ENCODE measurements around the gene ADRA2B.

Gene ADRA2B

DNA sequence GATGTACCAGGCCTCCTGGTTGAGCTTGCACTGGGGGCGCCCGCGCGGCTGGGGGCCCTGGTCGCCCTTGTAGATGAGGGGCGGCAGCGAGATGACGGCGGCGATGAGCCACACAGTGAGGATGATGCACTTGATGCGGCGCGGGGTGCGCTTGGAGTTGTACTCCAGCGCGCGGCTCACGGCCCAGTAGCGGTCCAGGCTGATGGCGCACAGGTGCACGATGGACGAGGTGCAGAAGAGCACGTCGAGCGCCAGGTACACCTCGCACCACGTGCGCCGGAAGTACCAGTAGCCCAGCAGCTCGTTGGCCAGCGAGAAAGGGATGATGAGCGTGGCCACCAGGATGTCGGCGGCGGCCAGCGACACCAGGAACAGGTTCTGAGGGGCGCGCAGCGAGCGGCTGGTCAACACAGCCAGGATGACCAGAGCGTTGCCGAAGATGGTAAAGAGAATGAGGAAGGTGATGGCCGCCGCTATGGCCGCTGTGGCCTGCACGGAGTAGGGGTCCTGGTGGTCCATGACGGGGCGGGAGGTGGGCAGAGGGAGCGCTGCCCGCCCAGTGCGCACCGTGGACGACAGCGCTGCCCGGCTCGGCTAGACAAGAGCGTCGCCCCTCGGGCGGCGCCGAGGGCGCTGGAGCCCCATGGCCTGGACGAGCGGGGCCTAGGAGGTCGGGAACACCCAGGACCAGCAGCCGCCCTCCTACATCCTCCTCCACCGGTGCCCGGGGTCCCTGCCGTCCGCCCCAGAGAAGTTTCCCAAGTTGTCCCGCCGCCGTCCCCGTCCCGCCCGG, 544 bp downstream of the ADRA2B start:
- no peak for DNase-seq

DNA sequence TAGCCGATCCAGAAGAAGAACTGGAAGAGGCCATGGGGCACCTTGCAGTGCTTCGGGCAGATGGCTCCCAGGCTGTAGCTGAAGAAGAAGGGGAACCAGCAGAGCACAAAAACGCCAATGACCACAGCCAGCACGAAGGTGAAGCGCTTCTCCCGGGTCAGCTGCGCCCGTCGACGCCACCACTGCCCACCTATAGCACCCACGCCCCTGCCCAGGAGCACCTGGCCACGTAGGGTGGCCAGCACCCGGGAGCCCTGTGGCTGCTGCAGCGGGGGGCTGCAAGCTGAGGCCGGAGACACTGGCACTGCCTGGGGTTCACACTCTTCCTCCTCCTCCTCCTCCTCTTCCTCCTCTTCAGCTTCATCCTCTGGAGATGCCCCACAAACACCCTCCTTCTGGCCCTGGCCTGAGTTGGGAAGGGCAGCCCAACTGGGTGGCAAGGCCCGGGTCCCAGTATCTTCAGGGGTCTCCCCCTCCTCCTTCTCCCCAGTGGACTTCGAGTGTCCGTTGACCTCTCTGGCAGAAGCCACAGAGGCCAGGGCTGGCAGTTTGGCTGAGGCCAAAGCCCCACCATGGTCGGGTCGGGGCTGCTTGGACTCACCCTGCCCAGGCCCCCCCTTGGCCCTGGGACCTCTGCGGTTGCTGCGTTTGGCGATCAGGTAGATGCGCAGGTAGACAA, 1.3 kb downstream of the ADRA2B start:
- no peak for DNase-seq

DNA sequence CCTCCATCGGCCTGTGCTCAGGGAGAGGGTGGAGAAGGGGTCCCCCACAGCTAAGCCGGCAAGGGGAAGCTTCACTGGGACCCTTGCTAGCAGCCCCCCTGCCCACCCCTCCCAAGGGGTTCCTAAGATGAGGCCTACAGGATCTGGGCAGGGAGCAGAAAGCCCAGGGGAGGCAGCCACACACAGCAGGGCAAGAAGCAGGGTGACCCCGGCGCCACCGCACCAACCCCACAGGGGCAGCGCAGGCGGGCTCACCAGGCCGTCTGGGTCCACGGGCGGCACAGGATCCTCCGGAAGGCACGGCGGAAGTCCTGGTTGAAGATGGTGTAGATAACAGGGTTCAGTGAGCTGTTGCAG, 1.8 kb downstream of the ADRA2B start:
- no peak for DNase-seq

DNA sequence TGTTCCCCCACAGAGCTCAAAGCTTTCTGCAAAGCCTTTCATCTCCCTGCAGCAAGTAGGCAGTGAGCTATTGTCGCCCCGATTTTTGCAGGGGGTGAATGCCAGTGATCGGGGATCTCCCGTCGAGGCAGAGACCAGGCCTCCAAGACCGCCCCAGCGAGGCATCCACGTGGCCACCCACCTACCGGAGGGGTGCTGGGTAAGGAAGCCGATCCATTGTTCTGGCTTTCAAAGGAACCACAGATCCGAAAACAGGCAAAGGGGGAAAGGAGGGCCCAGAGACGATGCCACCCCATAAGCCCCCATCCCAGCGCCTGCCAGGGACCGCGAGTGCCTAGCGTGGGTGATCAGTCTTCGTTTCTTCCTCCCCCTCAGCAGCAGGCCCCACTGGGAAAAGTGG, 2.4 kb downstream of the ADRA2B start:
- no peak for DNase-seq

DNA sequence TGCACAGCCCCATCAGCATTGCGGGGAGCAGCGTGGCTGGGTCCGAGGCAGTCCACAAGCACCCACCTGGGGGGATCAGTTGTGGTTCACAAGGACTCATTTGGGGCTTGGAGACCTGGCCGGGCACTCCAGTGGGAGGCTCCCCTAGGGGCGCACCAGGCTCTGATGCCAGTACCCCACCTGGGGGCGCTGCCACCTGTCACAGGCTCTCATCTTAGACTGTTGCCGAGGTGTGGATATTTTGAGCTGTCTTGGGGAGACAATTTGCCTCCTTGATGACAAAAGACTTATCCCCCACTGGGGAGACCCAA, 3.0 kb downstream of the ADRA2B start:
- no peak for DNase-seq

DNA sequence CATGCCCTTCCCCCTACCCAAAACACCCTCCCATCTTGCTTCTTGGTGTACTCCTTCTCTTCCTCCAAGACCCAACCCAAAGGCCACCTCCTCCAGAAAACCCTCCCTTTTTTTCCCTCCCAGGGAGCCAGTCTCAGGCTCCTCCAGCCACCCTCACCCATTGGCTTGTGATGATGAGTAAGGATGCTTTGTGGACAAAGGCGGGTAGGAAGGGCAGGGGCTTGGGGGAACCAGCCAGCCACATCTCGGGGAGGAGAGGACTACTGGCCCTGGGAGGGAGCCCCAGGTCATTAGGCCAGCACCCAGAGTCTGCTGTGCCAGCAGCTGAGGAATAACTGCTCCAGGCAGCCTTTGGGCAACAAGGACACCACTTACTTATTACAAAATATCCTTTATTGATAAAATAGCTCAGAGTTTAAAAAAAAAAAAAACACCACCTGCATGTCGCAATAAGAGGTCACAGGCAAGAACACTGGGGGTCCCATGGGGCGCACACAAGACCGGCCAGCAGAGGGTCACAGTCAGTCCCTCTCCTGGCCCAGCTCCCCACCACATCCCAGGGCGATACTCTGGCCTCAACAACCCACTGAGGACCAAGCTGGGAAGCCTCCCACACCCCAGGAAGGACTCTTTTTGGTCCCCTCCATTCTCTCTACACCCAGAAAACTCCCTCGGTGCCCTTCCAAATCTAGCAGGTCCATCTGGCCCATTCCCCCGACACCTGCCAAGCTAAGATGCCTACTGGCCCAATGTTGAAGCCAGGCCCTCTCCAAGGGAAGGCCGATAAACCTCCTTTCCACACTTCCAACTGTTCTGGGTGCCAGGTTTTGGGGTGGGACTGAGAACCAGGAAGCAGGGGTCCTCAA, 3.6 kb downstream of the ADRA2B start:
- DNase-seq, result no peak

DNA sequence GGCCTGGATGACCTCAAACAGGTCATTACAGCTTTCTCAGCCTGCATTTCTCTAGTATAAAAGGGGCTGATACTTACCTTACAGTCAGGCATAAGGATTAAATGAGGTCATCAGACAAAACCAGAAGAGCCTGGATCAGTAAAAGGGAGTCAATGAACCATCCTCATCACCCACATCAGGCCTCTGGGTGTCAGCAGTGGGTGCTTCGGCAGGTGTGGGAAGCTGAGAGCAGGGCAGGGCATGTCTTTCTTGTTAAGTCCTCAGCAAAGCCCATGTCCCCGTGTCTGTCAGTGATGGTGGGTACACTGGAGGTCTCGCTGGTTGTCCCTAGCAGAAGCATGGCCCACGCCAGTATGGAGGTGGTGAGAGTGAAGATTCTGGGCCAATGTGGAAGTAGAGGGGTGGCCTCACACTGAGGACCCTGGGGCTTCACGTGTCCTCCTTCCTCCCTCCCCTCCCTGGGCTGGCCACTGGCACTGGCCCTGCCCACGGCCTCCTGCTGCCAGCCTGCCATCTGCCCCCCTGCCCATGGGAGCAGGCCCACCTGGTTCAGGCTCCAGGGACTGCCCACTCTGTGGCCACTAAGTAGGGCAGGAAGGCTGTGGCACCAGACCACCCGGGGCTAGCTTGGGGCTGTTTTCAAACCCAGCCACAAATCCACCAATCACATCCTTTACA, 4.4 kb downstream of the ADRA2B start:
- no peak for DNase-seq

DNA sequence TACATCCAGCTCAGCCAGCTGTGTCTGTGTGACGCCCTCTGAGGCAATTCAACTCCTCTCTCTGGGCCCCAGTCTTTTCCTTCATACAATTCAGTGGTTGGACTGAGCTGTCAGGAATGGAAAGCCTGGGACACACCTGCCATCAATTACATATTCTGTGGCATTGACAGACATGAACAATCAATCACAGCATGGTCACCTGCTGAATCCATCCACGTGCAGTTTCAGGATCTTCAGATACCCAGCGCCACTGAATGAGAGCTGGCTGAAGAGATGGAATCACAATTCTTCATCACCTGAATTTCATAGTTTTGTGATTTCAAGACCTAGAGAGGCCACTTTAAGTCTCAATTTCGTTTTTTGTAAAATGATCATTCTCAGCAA, 5.1 kb downstream of the ADRA2B start:
- DNase-seq, result no peak

DNA sequence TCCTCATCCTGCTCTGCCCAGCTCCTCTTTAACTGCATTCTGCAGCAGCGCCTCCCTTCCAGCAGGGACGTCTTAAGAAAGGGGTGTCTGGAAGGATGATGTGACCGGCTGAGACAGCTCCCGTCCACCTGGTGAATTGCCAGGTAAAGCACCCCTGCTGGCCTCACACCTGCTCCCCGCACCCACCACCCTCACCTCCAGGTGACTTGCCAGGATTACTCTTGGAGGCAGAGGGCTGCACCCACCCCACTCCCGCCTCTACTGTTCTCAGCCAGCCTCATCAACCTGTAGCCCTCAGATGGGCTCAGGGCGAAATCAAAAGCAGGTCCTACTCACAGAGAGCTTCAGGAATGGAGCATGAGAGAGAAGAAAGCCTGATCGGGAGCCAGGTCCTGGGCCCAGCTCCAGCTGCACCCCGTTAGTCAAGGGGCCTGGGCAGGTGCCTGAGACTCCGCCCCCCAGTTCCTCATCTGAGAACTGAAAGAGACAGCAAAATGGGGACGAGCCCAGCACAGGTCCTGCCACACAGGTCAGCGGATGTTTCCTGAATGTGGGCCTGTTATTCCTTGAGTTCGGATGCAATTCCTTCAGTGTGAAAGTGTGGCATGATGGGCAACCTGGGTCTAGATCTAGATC, 5.6 kb downstream of the ADRA2B start:
- DNase-seq, result no peak

DNA sequence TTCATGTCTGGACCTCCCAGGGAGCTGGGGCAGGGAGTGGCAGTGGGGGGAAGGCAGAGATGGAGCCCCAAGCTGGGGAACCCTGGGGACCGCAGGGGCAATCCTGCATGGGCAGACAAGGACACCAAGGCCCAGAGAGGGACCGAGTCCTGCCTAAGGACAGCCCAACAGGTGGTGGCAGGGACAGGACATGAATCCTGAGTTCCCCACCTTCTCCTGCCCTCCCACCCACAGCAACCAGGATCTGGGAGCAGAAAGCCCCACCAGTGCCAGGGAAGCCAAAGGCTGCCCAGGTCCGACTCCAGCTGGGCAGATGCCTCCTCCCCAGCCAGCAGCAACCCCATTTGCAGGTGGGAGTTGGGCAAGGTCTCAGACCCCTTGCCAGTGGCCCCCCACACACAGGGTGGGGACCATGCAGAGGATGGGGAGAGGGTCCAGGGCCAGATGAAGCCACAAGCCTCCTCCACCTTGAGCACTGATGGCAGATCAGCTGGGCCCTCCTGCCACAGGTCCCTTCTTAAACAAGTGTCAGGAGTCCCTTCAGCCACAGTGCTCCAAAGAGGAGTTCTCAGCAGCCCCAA, 6.3 kb downstream of the ADRA2B start:
- DNase-seq, result no peak

DNA sequence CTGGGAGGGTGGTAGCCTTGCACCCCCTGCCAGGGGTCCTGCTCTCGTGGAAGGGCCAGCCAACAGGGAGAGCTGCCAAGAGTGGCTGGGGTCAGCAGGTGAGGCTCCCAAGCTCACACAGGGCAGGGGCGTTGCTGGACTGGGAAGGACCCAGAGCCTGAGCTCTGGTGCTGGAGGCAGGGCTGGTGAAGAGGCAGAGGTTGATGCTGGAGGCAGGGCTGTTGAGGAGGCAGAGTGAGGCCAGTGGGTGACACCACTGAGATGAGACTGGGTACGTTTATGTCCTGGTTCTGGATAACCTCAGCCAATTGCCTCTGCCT, 7.0 kb downstream of the ADRA2B start:
- no peak for DNase-seq

DNA sequence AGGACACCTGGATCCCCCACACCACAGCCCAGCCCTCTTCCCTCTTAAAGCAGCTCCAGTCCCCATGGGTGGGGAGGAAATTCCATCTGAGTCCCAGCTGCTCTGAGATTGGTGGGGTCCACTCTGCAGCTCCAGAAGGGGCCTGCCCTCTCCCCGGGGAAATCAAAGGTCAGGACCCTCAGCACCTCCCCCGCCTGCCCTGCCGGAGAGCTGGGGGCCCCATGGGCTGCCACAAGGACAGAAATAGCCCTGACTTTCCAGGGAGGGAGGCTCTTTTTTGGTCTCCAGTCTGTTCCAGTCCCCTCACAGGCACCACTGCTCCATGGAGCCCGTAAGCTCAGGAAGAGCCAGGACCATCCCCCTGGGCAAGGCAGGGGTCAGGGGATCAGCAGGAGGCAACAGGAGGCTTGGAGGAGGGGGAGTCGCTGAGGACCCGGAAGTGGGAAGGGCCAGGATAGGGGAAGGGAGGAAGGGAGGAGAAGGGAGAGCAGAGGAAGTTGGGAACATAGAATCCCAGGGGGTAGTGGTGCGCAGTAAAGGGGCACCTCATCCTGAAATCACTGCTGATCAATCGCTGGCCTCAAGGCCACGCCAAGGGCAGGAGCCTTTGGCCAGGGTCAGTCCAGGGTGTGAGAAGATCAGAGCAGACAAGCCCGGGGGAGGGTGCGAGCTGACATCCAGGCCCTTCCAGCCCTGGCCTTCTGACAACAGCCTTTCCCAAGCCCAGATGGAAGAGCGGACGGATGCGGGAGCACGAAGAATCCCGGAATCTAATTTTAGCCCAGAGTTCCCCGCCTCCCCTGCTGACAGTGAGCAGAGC, 7.6 kb downstream of the ADRA2B start:
- no peak for DNase-seq

DNA sequence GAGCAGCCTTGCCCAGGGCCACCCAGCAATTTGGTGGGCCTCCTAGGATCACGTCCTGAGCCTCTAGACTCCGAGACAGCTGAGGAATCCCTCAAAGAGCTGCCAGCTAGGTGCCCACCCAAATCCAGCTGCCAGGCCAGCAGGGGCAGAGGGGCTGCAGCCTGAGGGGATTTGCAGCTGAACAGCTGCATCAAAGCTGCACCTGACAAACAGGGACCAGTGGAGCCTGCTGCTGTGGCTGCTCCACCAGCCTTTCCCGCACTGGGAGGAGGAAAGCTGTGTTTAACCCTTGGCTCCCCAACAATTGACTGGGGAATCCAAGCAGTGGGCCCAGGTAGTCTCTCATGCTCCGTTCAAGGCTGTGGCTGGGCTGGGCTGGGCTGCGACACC, 8.2 kb downstream of the ADRA2B start:
- no peak for DNase-seq

DNA sequence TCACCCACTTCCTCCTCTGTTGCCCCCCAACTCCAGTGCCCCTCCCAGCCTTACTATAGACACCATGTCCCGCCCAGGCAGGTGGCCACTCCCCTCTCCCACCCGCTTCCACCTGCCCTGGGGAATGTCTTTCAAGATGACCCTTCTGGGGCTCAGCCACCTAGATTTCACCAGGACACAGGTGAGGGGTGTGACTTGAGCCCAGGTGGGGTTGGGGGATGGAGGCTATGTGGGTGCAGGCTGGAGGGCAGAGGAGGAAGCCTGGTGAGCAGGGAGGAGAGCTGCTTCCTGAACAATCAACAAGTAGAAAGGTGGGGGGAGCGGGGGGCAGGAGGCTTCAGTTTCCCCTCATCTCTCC, 8.7 kb downstream of the ADRA2B start:
- no peak for DNase-seq

DNA sequence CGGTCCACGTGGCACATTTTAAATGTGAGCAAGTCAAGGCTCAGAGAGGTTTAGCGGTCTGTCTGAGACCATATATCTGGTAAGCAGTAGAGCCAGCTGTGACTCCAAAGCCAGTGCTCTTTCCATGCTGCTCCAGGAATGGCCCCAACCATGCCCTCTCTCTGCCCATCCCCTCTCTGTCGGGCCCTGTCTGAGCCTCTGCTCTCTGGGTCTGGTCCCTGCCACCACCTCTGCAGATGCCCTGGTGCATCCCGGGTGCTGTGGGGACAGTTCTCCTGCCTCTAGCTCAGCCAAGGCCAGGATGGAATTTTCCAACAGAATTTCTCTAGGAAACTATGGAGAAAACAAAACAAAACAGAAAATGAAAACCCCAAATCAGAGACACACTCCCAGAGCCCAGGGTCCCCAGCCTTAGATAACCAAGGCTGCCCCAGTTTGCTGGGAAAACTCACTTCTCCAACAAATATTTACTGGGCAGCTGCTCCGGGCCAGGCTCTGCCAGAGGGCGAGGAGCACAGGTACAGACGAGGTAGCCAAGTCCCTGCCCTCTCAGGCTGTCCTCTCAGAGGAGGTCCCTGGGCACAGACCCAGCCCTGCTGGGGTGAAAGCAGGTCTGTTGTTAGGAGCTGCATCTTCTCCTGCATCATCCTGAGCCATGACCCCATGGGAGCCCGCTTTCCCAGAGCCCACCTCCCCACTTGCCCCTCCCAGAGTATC, 9.2 kb downstream of the ADRA2B start:
- no peak for DNase-seq

DNA sequence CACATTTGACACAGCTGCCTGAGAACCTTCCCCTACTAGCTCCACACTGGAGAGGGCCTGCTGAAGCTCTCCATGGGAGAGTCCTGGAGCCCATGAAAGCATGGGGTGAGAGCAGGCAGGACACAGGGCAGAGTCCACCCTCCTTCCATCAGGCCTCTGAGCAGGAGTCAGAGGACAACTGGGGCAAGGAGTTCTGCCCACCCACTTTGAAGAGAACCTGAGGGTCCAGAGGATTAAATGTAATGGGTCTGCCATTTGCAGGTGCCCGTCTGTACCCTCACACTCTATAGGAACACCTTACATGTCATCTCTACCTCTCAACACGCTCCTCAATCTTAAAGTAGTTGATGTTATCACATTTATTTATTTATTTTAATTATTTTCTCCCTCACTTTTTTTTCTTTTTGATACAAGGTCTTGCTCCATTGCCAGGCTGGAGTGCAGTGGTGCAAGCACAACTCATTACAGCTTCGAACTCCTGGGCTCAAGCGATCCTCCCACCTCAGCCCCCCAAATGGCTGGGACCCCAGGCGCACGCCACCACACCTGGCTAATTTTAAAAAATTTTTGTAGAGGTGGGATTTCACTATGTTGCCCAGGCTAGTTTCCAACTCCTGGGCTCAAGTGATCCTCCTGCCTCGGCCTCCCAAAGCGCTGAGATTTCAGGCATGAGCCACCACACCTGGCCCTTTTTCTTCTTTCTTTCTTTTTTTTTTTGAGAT, 10.2 kb downstream of the ADRA2B start:
- DNase-seq, result no peak

DNA sequence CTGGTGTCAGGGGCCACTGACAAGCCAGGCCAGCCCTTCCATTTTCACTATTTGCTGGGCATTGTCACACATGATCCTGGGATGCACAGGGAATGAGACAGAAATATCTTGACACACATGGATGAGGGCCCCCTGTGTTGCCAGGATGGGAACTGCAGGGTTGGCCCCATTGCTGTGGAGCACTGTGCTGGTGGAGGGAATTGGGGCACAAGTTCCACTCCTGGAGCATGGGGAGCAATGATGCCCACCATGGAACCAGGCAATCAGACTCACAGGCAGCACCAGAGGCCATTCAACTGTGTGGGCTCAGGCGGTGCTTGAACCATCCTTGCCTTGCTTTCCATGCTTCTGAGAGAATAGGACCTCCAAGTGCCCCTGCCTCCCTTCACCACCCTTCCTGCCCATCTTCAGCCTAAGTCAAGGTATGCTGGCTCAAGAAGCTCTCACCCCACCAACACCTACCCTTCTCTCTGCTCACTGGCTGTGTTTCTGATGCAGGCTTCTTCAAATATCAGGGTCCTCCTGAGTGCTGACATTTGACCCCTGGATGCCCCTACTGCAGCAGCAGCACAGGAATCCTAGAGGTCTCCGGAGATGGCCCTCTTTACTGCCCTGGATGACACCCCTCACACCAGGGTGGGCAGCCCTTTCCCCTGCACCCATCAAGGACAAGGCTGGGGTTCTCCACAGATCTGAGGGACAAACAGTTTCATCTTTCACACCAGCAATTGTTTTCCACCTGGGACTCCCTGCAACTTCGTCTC, 11.0 kb downstream of the ADRA2B start:
- no peak for DNase-seq

DNA sequence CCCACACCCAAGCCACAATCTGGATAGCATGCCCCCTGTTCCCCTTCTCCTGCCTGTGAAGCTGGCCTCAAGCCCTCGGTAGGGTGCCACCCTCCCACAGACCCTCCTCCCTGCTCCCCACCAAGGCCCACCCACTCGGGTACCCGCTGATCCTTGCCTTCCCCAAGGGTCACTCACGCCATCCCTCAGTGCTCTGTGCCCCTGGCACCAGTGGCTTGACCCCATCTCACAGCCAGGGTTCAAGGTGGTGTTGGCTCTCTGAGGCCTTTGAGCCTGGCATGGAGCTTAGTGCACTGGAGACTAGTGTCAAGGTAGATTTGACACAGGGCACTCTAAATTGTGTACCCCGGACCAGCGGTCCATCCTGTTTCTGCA, 11.9 kb downstream of the ADRA2B start:
- no peak for DNase-seq

DNA sequence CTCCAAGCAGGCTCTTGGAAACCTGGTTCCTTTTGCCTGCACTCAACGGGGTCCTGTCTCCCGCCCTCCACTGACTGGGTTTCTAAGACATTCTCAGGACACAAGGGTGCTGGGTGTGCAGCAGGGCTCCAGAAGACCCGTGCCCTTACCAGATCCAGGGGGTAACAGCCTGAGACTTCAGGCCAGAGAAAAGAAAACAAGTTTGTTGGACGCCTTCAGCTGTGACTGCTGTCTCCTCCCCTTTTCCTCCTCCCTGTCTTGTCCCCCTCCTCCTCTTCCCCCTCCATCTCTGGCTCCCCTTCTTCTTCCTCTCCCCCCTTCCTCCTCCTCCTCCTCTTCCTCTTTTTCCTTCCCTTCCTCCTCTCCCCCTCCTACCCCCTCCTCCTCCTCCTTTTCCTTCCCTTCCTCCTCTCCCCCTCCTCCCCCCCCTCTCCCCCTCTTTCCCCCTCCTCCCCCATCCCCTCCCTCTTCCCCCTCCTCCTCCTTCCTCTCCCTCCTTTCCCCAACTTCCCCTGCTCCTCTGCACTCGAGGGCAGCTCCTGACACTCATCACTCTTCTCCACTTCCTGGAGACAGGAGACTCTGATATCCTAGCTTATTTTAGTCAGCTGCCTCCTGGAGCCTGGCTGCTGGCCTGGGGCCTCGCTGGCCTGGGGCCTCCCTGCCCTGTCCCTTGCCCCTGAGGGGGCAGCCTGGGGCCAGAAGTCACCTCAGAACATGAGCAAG, 12.4 kb downstream of the ADRA2B start:
- DNase-seq, result no peak

Data from NCI-H187 (cell line).